Melanocyte of skin (primary cell): ENCODE data around the gene IL15. TPM values are rescaled to one million over a fixed set of nuclear protein-coding genes. Genes with fewer than 3 reads are reported as not detected.

ENCODE experiments used
- total RNA-seq, 2 donors: library from RNA; depleted of rRNA; stranded (reverse); fragments of >200 nt; gene quantifications; 2 replicates each; pipeline ENCODE4 v1.2.3, GENCODE V29; 2012

IL15 gene, protein sequence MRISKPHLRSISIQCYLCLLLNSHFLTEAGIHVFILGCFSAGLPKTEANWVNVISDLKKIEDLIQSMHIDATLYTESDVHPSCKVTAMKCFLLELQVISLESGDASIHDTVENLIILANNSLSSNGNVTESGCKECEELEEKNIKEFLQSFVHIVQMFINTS
- 1 to 10 TPM; 3.8 to 4.0 TPM for total RNA-seq

DNA sequence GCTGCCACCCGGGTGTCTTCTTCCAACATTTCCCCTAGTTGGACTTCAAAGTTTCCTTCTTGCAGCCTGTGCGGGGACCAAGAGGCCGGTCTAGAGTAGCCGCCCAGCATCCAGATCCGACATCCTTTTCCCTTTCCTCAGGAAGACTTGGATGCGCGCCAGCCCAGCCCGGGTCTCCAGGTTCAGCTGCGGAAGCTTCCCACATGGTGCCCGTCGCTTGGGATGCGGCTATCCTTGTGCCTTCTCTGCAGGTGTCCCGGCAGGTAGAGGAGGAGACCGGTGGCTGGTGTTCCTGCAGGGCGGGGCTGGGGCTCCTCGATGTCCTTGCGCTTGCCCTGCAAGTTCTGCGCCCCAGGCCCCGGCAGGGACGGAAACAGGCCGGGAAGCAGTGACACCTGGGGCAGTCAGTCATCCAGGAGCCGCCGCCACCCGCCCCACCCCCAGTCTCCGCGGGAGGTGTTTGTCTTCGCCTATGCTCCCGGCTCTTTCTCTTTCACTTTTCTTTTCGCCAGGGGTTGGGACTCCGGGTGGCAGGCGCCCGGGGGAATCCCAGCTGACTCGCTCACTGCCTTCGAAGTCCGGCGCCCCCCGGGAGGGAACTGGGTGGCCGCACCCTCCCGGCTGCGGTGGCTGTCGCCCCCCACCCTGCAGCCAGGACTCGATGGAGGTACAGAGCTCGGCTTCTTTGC, at the start of gene IL15:
Gene IL15, plus strand, starts transcription at position 502 of the 689 bp plus-strand sequence. CDS start 82,882 bp downstream, outside the sequence.

